Trophoblast cell (in vitro differentiated cells and primary cell): Measurements from ENCODE around the gene REV1.

Experiments
- DNase-seq, 2 donors: peaks; one replicate each; pipeline ENCODE4 v3.0.0-alpha.2; 2016
- H2AFZ ChIP-seq: 2 replicates; pipeline ENCODE4 v1.6.1; 2013; ENCODE audit warnings: low read length, moderate library complexity, mild to moderate bottlenecking; ENCODE audit not compliant: insufficient read depth, poor library complexity
- H2AK5ac ChIP-seq: 2 replicates; pipeline ENCODE4 v1.6.1; 2013; ENCODE audit warnings: mild to moderate bottlenecking, low read length
- H2BK120ac ChIP-seq: 2 replicates; pipeline ENCODE4 v1.6.1; 2013; ENCODE audit warnings: low read length, mild to moderate bottlenecking, moderate library complexity; ENCODE audit not compliant: insufficient read depth, poor library complexity
- H2BK12ac ChIP-seq: 2 replicates; pipeline ENCODE4 v1.6.1; 2013; ENCODE audit warnings: mild to moderate bottlenecking, low read length, moderate library complexity
- H2BK5ac ChIP-seq: 2 replicates; pipeline ENCODE4 v1.6.1; 2013; ENCODE audit warnings: low read length, low read depth, moderate library complexity, mild to moderate bottlenecking; ENCODE audit not compliant: poor library complexity
- H3K14ac ChIP-seq: 2 replicates; pipeline ENCODE4 v1.6.1; 2013; ENCODE audit warnings: mild to moderate bottlenecking, low read length
- H3K18ac ChIP-seq: 2 replicates; pipeline ENCODE4 v1.6.1; 2013; ENCODE audit warnings: mild to moderate bottlenecking, low read length
- H3K23ac ChIP-seq: 2 replicates; pipeline ENCODE4 v1.6.1; 2013; ENCODE audit warnings: low read length
- H3K27ac ChIP-seq: 2 replicates; pipeline ENCODE4 v1.5.1; 2013; ENCODE audit warnings: low read depth, mild to moderate bottlenecking, inconsistent platforms, low read length, moderate library complexity
- H3K27me3 ChIP-seq: 2 replicates; pipeline ENCODE4 v1.6.1; 2013; ENCODE audit warnings: inconsistent platforms, mild to moderate bottlenecking, low read length, moderate library complexity; ENCODE audit not compliant: insufficient read depth
- H3K36me3 ChIP-seq, 2 experiments: 1 replicate in 1 of 2; 2 replicates in 1 of 2; pipeline ENCODE4 v1.6.1; 2013; ENCODE audit warnings: low read length in 2 of 2, mild to moderate bottlenecking in 2 of 2, moderate library complexity in 1 of 2; ENCODE audit not compliant: insufficient read depth in 2 of 2, control insufficient read depth in 1 of 2
- H3K4ac ChIP-seq: 2 replicates; pipeline ENCODE4 v1.6.1; 2013; ENCODE audit warnings: low read depth, mild to moderate bottlenecking, low read length, moderate library complexity
- H3K4me1 ChIP-seq, 2 experiments: 1 replicate in 1 of 2; 2 replicates in 1 of 2; pipeline ENCODE4 v1.6.1; 2013; ENCODE audit warnings: low read length in 2 of 2, mild to moderate bottlenecking in 2 of 2, moderate library complexity in 1 of 2; ENCODE audit not compliant: insufficient read depth in 2 of 2, control insufficient read depth in 1 of 2
- H3K4me2 ChIP-seq: 2 replicates; pipeline ENCODE4 v1.6.1; 2013; ENCODE audit warnings: inconsistent platforms, mild to moderate bottlenecking, low read length, moderate library complexity
- H3K4me3 ChIP-seq: 2 replicates; pipeline ENCODE4 v1.5.1; 2013; ENCODE audit warnings: mild to moderate bottlenecking, low read depth, low read length, inconsistent platforms
- H3K79me1 ChIP-seq: one replicate; pipeline ENCODE4 v1.6.1; 2013; ENCODE audit warnings: low read length
- H3K79me2 ChIP-seq: 2 replicates; pipeline ENCODE4 v1.6.1; 2013; ENCODE audit warnings: low read length, mild to moderate bottlenecking; ENCODE audit not compliant: control insufficient read depth, insufficient read depth, poor library complexity
- H3K9ac ChIP-seq: 2 replicates; pipeline ENCODE4 v1.6.1; 2013; ENCODE audit warnings: mild to moderate bottlenecking, low read length
- H3K9me3 ChIP-seq: 2 replicates; pipeline ENCODE4 v1.6.1; 2013; ENCODE audit warnings: low read depth, mild to moderate bottlenecking, control low read depth, inconsistent platforms, low read length; ENCODE audit not compliant: insufficient read depth
- H4K12ac ChIP-seq: 2 replicates; pipeline ENCODE4 v1.6.1; 2013; ENCODE audit warnings: low read depth, mild to moderate bottlenecking, low read length, moderate library complexity
- H4K8ac ChIP-seq: 2 replicates; pipeline ENCODE4 v1.6.1; 2013; ENCODE audit warnings: low read depth, mild to moderate bottlenecking, low read length, moderate library complexity
- H4K91ac ChIP-seq: one replicate; pipeline ENCODE4 v1.6.1; 2013; ENCODE audit warnings: low read depth, mild to moderate bottlenecking, low read length, moderate library complexity
- WGBS: extraction: QIAGEN DNeasy Blood & Tissue Kit; methylation state at CpG from one replicate; pipeline ENCODE4 v1.1.7; 2013; ENCODE audit warnings: missing lambda C conversion rate; ENCODE audit not compliant: insufficient read length, insufficient coverage; ENCODE audit errors: extremely low coverage; 5-methylcytosine and 5-hydroxymethylcytosine counted together

REV1 gene

GRCh38 chr2:99480390-99480789, 9.4 kb downstream of the REV1 start:
- H3K27me3 ChIP-seq, result no peaks in the 10 kb centered on the region
- H2AFZ ChIP-seq, result no peak overlapping the region
- peak overlapping the region; percentile 97 for H3K4ac ChIP-seq
- H3K4me1 ChIP-seq, result peaks cover 0 to 7% of the 10 kb centered on the region in 2 experiments
- DNase-seq, result peak; percentile 17 to 67
- no peak overlapping the region for H2AK5ac ChIP-seq
- H2BK120ac ChIP-seq, result no peak overlapping the region
- no peaks in the 10 kb centered on the region for H3K79me1 ChIP-seq
- H3K4me3 ChIP-seq, result no peak overlapping the region
- H4K8ac ChIP-seq, result no peak overlapping the region
- peaks cover 16% of the 10 kb centered on the region for H3K79me2 ChIP-seq
- no peak overlapping the region for H3K27ac ChIP-seq
- H3K9ac ChIP-seq, result no peak overlapping the region
- no peaks in the 10 kb centered on the region for H3K9me3 ChIP-seq
- no CpG with 5 or more reads among the region's 1 CpG for WGBS
- H4K91ac ChIP-seq, result no peak overlapping the region
- H4K12ac ChIP-seq, result no peak overlapping the region
- H3K4me2 ChIP-seq, result no peak overlapping the region
- no peak overlapping the region for H2BK5ac ChIP-seq
- no peak overlapping the region for H3K23ac ChIP-seq
- peaks cover 0 to 3% of the 10 kb centered on the region in 2 experiments for H3K36me3 ChIP-seq
- H2BK12ac ChIP-seq, result no peak overlapping the region
- no peak overlapping the region for H3K18ac ChIP-seq
- no peak overlapping the region for H3K14ac ChIP-seq

GRCh38 chr2:99478632-99479031, 11.2 kb downstream of the REV1 start:
- Histone ChIP-seq H2AFZ (no peak overlapping the region), H3K9ac (no peak overlapping the region), H4K91ac (no peak overlapping the region), H3K23ac (no peak overlapping the region), H3K27ac (no peak overlapping the region), H4K12ac (no peak overlapping the region), H3K9me3 (no peaks in the 10 kb centered on the region), H3K36me3 (peaks cover 0 to 3% of the 10 kb centered on the region in 2 experiments), H3K4me2 (no peak overlapping the region), H3K14ac (no peak overlapping the region), H2BK120ac (no peak overlapping the region), H2BK12ac (no peak overlapping the region), H3K4me3 (no peak overlapping the region), H3K79me1 (peaks cover 2% of the 10 kb centered on the region), H2BK5ac (no peak overlapping the region), H4K8ac (no peak overlapping the region), H3K4me1 (peaks cover 0 to 7% of the 10 kb centered on the region in 2 experiments), H3K18ac (no peak overlapping the region), H2AK5ac (no peak overlapping the region), H3K4ac (peak overlapping the region; percentile 78), H3K27me3 (no peaks in the 10 kb centered on the region), H3K79me2 (peaks cover 16% of the 10 kb centered on the region)
- no CpG with 5 or more reads among the region's 5 CpGs for WGBS
- no peak for DNase-seq

GRCh38 chr2:99477054-99477453, 12.8 kb downstream of the REV1 start:
- Histone ChIP-seq H2AK5ac (no peak overlapping the region), H3K4me3 (no peak overlapping the region), H2BK5ac (no peak overlapping the region), H3K36me3 (peaks cover 0 to 3% of the 10 kb centered on the region in 2 experiments), H3K23ac (no peak overlapping the region), H3K79me1 (peaks cover 2% of the 10 kb centered on the region), H2BK120ac (no peak overlapping the region), H2AFZ (no peak overlapping the region), H3K9ac (no peak overlapping the region), H3K27ac (no peak overlapping the region), H4K12ac (no peak overlapping the region), H3K27me3 (no peaks in the 10 kb centered on the region), H3K14ac (no peak overlapping the region), H3K4me1 (peaks cover 0 to 4% of the 10 kb centered on the region in 2 experiments), H3K79me2 (peaks cover 16% of the 10 kb centered on the region), H4K91ac (no peak overlapping the region), H4K8ac (no peak overlapping the region), H3K4me2 (no peak overlapping the region), H2BK12ac (no peak overlapping the region), H3K18ac (no peak overlapping the region), H3K4ac (peak overlapping the region; percentile 80), H3K9me3 (no peaks in the 10 kb centered on the region)
- no peak for DNase-seq
- WGBS, result no CpG with 5 or more reads among the region's 6 CpGs

- Histone ChIP-seq H3K4me2 (no peak overlapping the region), H2AK5ac (no peak overlapping the region), H3K79me1 (peaks cover 2% of the 10 kb centered on the region), H2BK5ac (no peak overlapping the region), H3K9me3 (no peaks in the 10 kb centered on the region), H3K14ac (no peak overlapping the region), H3K4me1 (peaks cover 0 to 2% of the 10 kb centered on the region in 2 experiments), H2BK12ac (no peak overlapping the region), H3K79me2 (peaks cover 14% of the 10 kb centered on the region), H3K4ac (peak overlapping the region; percentile 90), H3K23ac (no peak overlapping the region), H2BK120ac (no peak overlapping the region), H3K18ac (no peak overlapping the region), H4K8ac (no peak overlapping the region), H4K91ac (no peak overlapping the region), H3K27ac (no peak overlapping the region), H3K9ac (no peak overlapping the region), H3K27me3 (no peaks in the 10 kb centered on the region), H3K36me3 (peaks cover 0 to 3% of the 10 kb centered on the region in 2 experiments), H2AFZ (no peak overlapping the region), H3K4me3 (no peak overlapping the region), H4K12ac (no peak overlapping the region)
- no CpG with 5 or more reads among the region's 3 CpGs for WGBS
- DNase-seq, result no peak
Observed at GRCh38 chr2:99476629-99477028, 13.2 kb downstream of the REV1 start.
